H1 (cell line): ENCODE results near the gene RTN4RL1. TPM values are rescaled to one million over a fixed set of nuclear protein-coding genes. Genes with fewer than 3 reads are reported as not detected.

Experiments used
- CTCF ChIA-PET: fragments of 300-600 bp; sonication (Branson Sonifier 250); formaldehyde crosslinking; loops from one replicate; lab custom pipeline; 2021; ENCODE audit not compliant: partially characterized antibody; lab: Charles Lee
- POLR2A ChIA-PET: fragments of 300-600 bp; sonication (Branson Sonifier 250); formaldehyde crosslinking; loops from one replicate; lab custom pipeline; 2021; ENCODE audit warnings: inconsistent platforms; ENCODE audit not compliant: partially characterized antibody; lab: Charles Lee
- DNase-seq, 2 experiments: peaks; one replicate each; pipeline versions ENCODE4 v3.0.0 to v3.0.0-alpha.2; 2010 to 2022; ENCODE audit warnings: low spot score in 2 of 2, low read depth in 1 of 2, mixed read lengths in 1 of 2
- FAIRE-seq: peaks from 2 replicates; lab custom pipeline; 2011; peaks lifted over from hg19 to GRCh38; lab: Jason Lieb, UNC
- H2AFZ ChIP-seq: 2 replicates; pipeline ENCODE4 v1.8.1; 2012; ENCODE audit warnings: low read length, inconsistent platforms
- H2AK5ac ChIP-seq: 2 replicates; pipeline ENCODE4 v1.6.1; 2013; ENCODE audit warnings: low read depth, low read length
- H2BK120ac ChIP-seq: replicated peaks from 2 replicates; pipeline ENCODE3; 2013; ENCODE audit warnings: low read depth, low read length, inconsistent platforms
- H2BK12ac ChIP-seq: 2 replicates; pipeline ENCODE4 v1.6.1; 2013; ENCODE audit warnings: low read depth, low read length
- H2BK15ac ChIP-seq: 2 replicates; pipeline ENCODE4 v1.6.1; 2013; ENCODE audit warnings: low read length
- H2BK20ac ChIP-seq: 2 replicates; pipeline ENCODE4 v1.6.1; 2013; ENCODE audit warnings: low read length
- H2BK5ac ChIP-seq: 2 replicates; pipeline ENCODE4 v1.6.1; 2013; ENCODE audit warnings: low read depth, low read length
- H3K14ac ChIP-seq: 2 replicates; pipeline ENCODE4 v1.6.1; 2013; ENCODE audit warnings: inconsistent platforms; ENCODE audit not compliant: insufficient read length
- H3K18ac ChIP-seq: 2 replicates; pipeline ENCODE4 v1.6.1; 2013; ENCODE audit warnings: low read length; ENCODE audit errors: extremely low read depth
- H3K23ac ChIP-seq: 2 replicates; pipeline ENCODE4 v1.6.1; 2013; ENCODE audit warnings: inconsistent platforms; ENCODE audit not compliant: insufficient read length
- H3K23me2 ChIP-seq: 2 replicates; pipeline ENCODE4 v1.6.1; 2013; ENCODE audit warnings: low read depth, low read length
- H3K27ac ChIP-seq: 2 replicates; pipeline ENCODE4 v1.6.1; 2011; ENCODE audit warnings: low read depth, low read length, inconsistent platforms
- H3K27me3 ChIP-seq, 4 experiments: replicated peaks in 1 of 4; 1 replicate in 1 of 4; 2 replicates in 3 of 4; pipeline versions ENCODE4 v1.6.1 to v1.8.1; 2011 to 2013; ENCODE audit warnings: low read length in 3 of 4, mild to moderate bottlenecking in 3 of 4, inconsistent platforms in 2 of 4, mixed read lengths in 2 of 4, moderate library complexity in 1 of 4; ENCODE audit not compliant: control insufficient read depth in 3 of 4, insufficient read depth in 3 of 4; ENCODE audit errors: extremely low read depth in 1 of 4
- H3K36me3 ChIP-seq, 4 experiments: 2 replicates each; pipeline versions ENCODE4 v1.6.1 to v1.8.1; 2011 to 2013; ENCODE audit warnings: mild to moderate bottlenecking in 4 of 4, low read length in 3 of 4, moderate library complexity in 2 of 4, control low read depth in 1 of 4, inconsistent platforms in 1 of 4; ENCODE audit not compliant: insufficient read depth in 4 of 4, control insufficient read depth in 2 of 4
- H3K4ac ChIP-seq: replicated peaks from 2 replicates; pipeline ENCODE3; 2013; ENCODE audit warnings: low read length, low read depth, mixed read lengths, inconsistent platforms; ENCODE audit not compliant: insufficient read length
- H3K4me1 ChIP-seq, 4 experiments: replicated peaks in 1 of 4; 1 replicate in 1 of 4; 2 replicates in 3 of 4; pipeline versions ENCODE4 v1.6.1 to v1.8.1; 2011 to 2013; ENCODE audit warnings: low read length in 3 of 4, inconsistent platforms in 2 of 4, mixed read lengths in 1 of 4; ENCODE audit not compliant: insufficient read depth in 4 of 4, control insufficient read depth in 3 of 4
- H3K4me2 ChIP-seq, 2 experiments: 2 replicates each; pipeline versions ENCODE4 v1.6.1 to v1.8.1; 2011 to 2013; ENCODE audit warnings: low read depth in 2 of 2, low read length in 2 of 2, control low read depth in 1 of 2, inconsistent platforms in 1 of 2, mild to moderate bottlenecking in 1 of 2; ENCODE audit not compliant: insufficient read depth in 1 of 2
- H3K4me3 ChIP-seq, 4 experiments: fragments of 200-600, 300-600 bp in 1 of 4; sonication (generic), shearing (Covaris generic), sonication (Bioruptor Twin) in 1 of 4; 2 replicates each; pipeline versions ENCODE4 v1.5.1 to v1.8.1; 2011 to 2016; ENCODE audit warnings: low read length in 4 of 4, low read depth in 3 of 4, control low read depth in 2 of 4, inconsistent platforms in 2 of 4, mild to moderate bottlenecking in 2 of 4, mixed read lengths in 1 of 4, moderate library complexity in 1 of 4; ENCODE audit not compliant: insufficient read depth in 2 of 4; ENCODE audit errors: extremely low read depth in 1 of 4
- H3K56ac ChIP-seq: replicated peaks from 2 replicates; pipeline ENCODE3; 2013; ENCODE audit warnings: low read depth, mild to moderate bottlenecking, mixed read lengths, low read length, inconsistent platforms; ENCODE audit not compliant: insufficient read length
- H3K79me1 ChIP-seq: 2 replicates; pipeline ENCODE4 v1.6.1; 2013; ENCODE audit warnings: low read depth, low read length, control low read depth
- H3K79me2 ChIP-seq, 2 experiments: 2 replicates each; pipeline versions ENCODE4 v1.6.1 to v1.8.1; 2012 to 2013; ENCODE audit warnings: low read length in 2 of 2, mild to moderate bottlenecking in 2 of 2, inconsistent platforms in 1 of 2; ENCODE audit not compliant: insufficient read depth in 2 of 2, control insufficient read depth in 1 of 2
- H3K9ac ChIP-seq, 4 experiments: replicated peaks in 1 of 4; 1 replicate in 1 of 4; 2 replicates in 3 of 4; pipeline versions ENCODE4 v1.6.1 to v1.8.1; 2011 to 2013; ENCODE audit warnings: low read depth in 3 of 4, low read length in 3 of 4, control low read depth in 2 of 4, mild to moderate bottlenecking in 2 of 4, moderate library complexity in 2 of 4, inconsistent platforms in 1 of 4; ENCODE audit errors: extremely low read depth in 1 of 4
- H3K9me3 ChIP-seq, 2 experiments: 2 replicates each; pipeline versions ENCODE4 v1.6.1 to v1.8.1; 2012 to 2013; ENCODE audit warnings: mild to moderate bottlenecking in 2 of 2, moderate library complexity in 2 of 2, control low read depth in 1 of 2, inconsistent platforms in 1 of 2, low read depth in 1 of 2, low read length in 1 of 2, mixed read lengths in 1 of 2; ENCODE audit not compliant: insufficient read depth in 2 of 2
- H4K20me1 ChIP-seq, 2 experiments: replicated peaks in 1 of 2; 2 replicates each; pipeline versions ENCODE3 to v1.8.1; 2011 to 2013; ENCODE audit warnings: inconsistent platforms in 2 of 2, low read length in 2 of 2, mild to moderate bottlenecking in 1 of 2; ENCODE audit not compliant: insufficient read depth in 2 of 2, control insufficient read depth in 1 of 2
- H4K5ac ChIP-seq: 2 replicates; pipeline ENCODE4 v1.6.1; 2013; ENCODE audit warnings: low read length, low read depth, mixed read lengths, inconsistent platforms; ENCODE audit not compliant: insufficient read length
- H4K8ac ChIP-seq: 2 replicates; pipeline ENCODE4 v1.8.0; 2013; ENCODE audit warnings: mild to moderate bottlenecking, moderate library complexity, low read length, inconsistent platforms; ENCODE audit not compliant: insufficient read depth; ENCODE audit errors: extremely low read depth
- H4K91ac ChIP-seq: replicated peaks from 2 replicates; pipeline ENCODE3; 2013; ENCODE audit warnings: low read length, mixed read lengths, inconsistent platforms; ENCODE audit not compliant: insufficient read length
- ASH2L ChIP-seq: fragments of 200-600, 300-600 bp; sonication (generic); IDR thresholded peaks from one replicate; pipeline ENCODE4 v1.7.1; 2017; ENCODE audit warnings: low read length
- POU5F1 ChIP-seq: IDR thresholded peaks from 2 replicates; pipeline ENCODE4 v1.6.1; 2011; ENCODE audit warnings: low read depth, mild to moderate bottlenecking, low read length, moderate library complexity
- SIN3A ChIP-seq, 2 experiments: IDR thresholded peaks in 1 of 2; conservative IDR thresholded peaks in 1 of 2; 2 replicates each; pipeline ENCODE4 v1.6.1; 2011 to 2012; ENCODE audit warnings: low read length in 2 of 2, improper control_type of control experiment in 1 of 2, low read depth in 1 of 2, mild to moderate bottlenecking in 1 of 2
- SIX5 ChIP-seq: IDR thresholded peaks from 2 replicates; pipeline ENCODE4 v1.6.1; 2011; ENCODE audit warnings: mild to moderate bottlenecking, low read depth, low read length
- SP1 ChIP-seq: IDR thresholded peaks from 2 replicates; pipeline ENCODE4 v1.6.1; 2011; ENCODE audit warnings: low read depth, low read length
- TEAD4 ChIP-seq: IDR thresholded peaks from 2 replicates; pipeline ENCODE4 v1.6.1; 2012; ENCODE audit warnings: low read depth, low read length, inconsistent platforms, mixed read lengths
- YY1 ChIP-seq: IDR thresholded peaks from 2 replicates; pipeline ENCODE4 v1.6.1; 2011; ENCODE audit warnings: low read depth, mild to moderate bottlenecking, low read length
- WGBS, 2 experiments: shearing (Covaris generic) in 1 of 2; methylation state at CpG; one replicate each; pipeline versions ENCODE4 v1.1.6 to v1.1.7; 2013 to 2015; ENCODE audit warnings: low lambda C conversion rate in 2 of 2, mixed read lengths in 2 of 2, inconsistent platforms in 1 of 2, low coverage in 1 of 2, missing lambda C conversion rate in 1 of 2; ENCODE audit not compliant: insufficient replicate concordance in 2 of 2, insufficient coverage in 1 of 2, insufficient read length in 1 of 2; ENCODE audit errors: extremely low coverage in 1 of 2, missing lambda C conversion rate in 1 of 2; 5-methylcytosine and 5-hydroxymethylcytosine counted together
- polyA plus RNA-seq, 7 experiments: library from polyadenylated mRNA; depleted of rRNA in 3 of 7; stranded (reverse) in 5 of 7; unstranded in 2 of 7; fragments of >200 nt in 5 of 7; fragments of 200-250 nt in 2 of 7; gene quantifications; 1 replicate in 5 of 7; 2 replicates in 1 of 7; 4 replicates in 1 of 7; pipeline versions ENCODE4 v1.2.1 to v1.2.3, GENCODE V29; 2011 to 2013; ENCODE audit warnings: missing spikeins in 2 of 7, mixed read lengths in 2 of 7
- total RNA-seq: library from RNA; stranded (reverse); fragmentation: NEBNext Ultra II Directional; extraction: Animal tissue kit (Norgen Biotek cat#: 25700); gene quantifications from 2 replicates; pipeline ENCODE4 v1.2.1, GENCODE V29; 2021

The RTN4RL1 gene
- total and polyA plus RNA-seq, 2 of the 8 experiments (the other 6 are each of a cell fraction or from before 2014, with no cell fraction given), result 0.09 TPM; not detected in 1

GRCh38 chr17:2015314-2015713 lies 9.8 kb downstream of the RTN4RL1 start:
- Histone ChIP-seq H3K4me1 (peaks cover 0 to 13% (median 2%) of the 10 kb centered on the region in 4 experiments; a peak in 3 of 7 replicates), H3K4me3 (no peak overlapping the region), H2BK120ac (no peak overlapping the region), H2AK5ac (no peak overlapping the region), H3K23ac (no peak overlapping the region), H3K27ac (no peak overlapping the region), H3K27me3 (peaks cover 0 to 28% (median 22%) of the 10 kb centered on the region in 4 experiments; a peak in 5 of 7 replicates), H3K79me2 (no peaks in the 10 kb centered on the region), H3K79me1 (no peaks in the 10 kb centered on the region), H4K20me1 (peaks cover 0 to 2% of the 10 kb centered on the region in 2 experiments), H3K4me2 (no peak overlapping the region), H3K23me2 (no peaks in the 10 kb centered on the region), H2BK20ac (no peak overlapping the region), H3K14ac (no peak overlapping the region), H4K91ac (no peak overlapping the region), H3K9me3 (no peaks in the 10 kb centered on the region), H2AFZ (no peak overlapping the region), H3K9ac (no peak overlapping the region), H4K8ac (peak overlapping the region; percentile 53; the same call in 1 of the 2 replicates), H2BK5ac (no peak overlapping the region), H2BK12ac (no peak overlapping the region), H2BK15ac (no peak overlapping the region), H3K56ac (no peak overlapping the region), H3K4ac (no peak overlapping the region), H3K18ac (no peak overlapping the region), H4K5ac (no peak overlapping the region), H3K36me3 (no peaks in the 10 kb centered on the region)
- WGBS, 2 experiments, result 90% methylated on average over 14 of the region's 14 CpGs; no CpG with 5 or more reads in 1 of the 2 experiments
- FAIRE-seq (no peak), DNase-seq (no peak)
- ChIA-PET CTCF (interaction anchor here (1.1 to 1.7 kb wide), 2 partner anchors 43 to 45 kb away, joined by 3 read pairs; no protein-coding TSS in a partner anchor), POLR2A (no interaction called here)
- no peak for TF ChIP-seq TEAD4
- no peak for TF ChIP-seq SIX5
- TF ChIP-seq ASH2L, result no peak
- no peak for TF ChIP-seq SIN3A (conservative IDR thresholded peaks at IDR 0.05 in 1 of 2, IDR thresholded peaks at IDR 0.05 in 1 of 2; ENCODE audit: low read depth in 1 of 2, low read length in 2 of 2)
- TF ChIP-seq SP1, result no peak
- TF ChIP-seq POU5F1, result no peak
- TF ChIP-seq YY1, result no peak
